ENCODE measurements around the gene NTSR1.
A peak's percentile ranks its signal among the peaks of the same experiment; 100 is the strongest.

Gene NTSR1

GRCh38 chr20:62716941-62717310 is 8.3 kb downstream of the NTSR1 start:
- no peaks in the 10 kb centered on the region for H3K27me3 Mint-ChIP-seq
- H3K9me3 Mint-ChIP-seq: peaks cover 15% of the 10 kb centered on the region
- DNase-seq: no peak
- no peak overlapping the region for H3K4me3 Mint-ChIP-seq
- peaks cover 30% of the 10 kb centered on the region for H3K4me1 Mint-ChIP-seq (ENCODE audit: low read depth)
- no peak overlapping the region for H3K27ac Mint-ChIP-seq
- peaks cover 1% of the 10 kb centered on the region for H3K36me3 Mint-ChIP-seq (ENCODE audit: low read depth)

- Mint-ChIP-seq H3K9me3 (peaks cover 15% of the 10 kb centered on the region), H3K4me3 (no peak overlapping the region), H3K27ac (no peak overlapping the region), H3K36me3 (ENCODE audit: low read depth) (peaks cover 1% of the 10 kb centered on the region), H3K4me1 (ENCODE audit: low read depth) (peaks cover 34% of the 10 kb centered on the region), H3K27me3 (no peaks in the 10 kb centered on the region)
- no peak for DNase-seq
Measured at GRCh38 chr20:62717933-62718332, 9.3 kb downstream of the NTSR1 start.

- Mint-ChIP-seq H3K36me3 (ENCODE audit: low read depth) (peaks cover 1% of the 10 kb centered on the region), H3K27ac (no peak overlapping the region), H3K27me3 (no peaks in the 10 kb centered on the region), H3K9me3 (peaks cover 15% of the 10 kb centered on the region), H3K4me3 (no peak overlapping the region), H3K4me1 (ENCODE audit: low read depth) (peaks cover 34% of the 10 kb centered on the region)
- no peak for DNase-seq
Measured at GRCh38 chr20:62718546-62718945, 9.9 kb downstream of the NTSR1 start.

- Mint-ChIP-seq H3K4me1 (ENCODE audit: low read depth) (peaks cover 34% of the 10 kb centered on the region), H3K4me3 (no peak overlapping the region), H3K27me3 (no peaks in the 10 kb centered on the region), H3K36me3 (ENCODE audit: low read depth) (peaks cover 1% of the 10 kb centered on the region), H3K27ac (no peak overlapping the region), H3K9me3 (peaks cover 15% of the 10 kb centered on the region)
- DNase-seq: no peak
Measured at GRCh38 chr20:62719250-62719935, 10.8 kb downstream of the NTSR1 start.

- Mint-ChIP-seq H3K4me3 (no peak overlapping the region), H3K9me3 (peaks cover 15% of the 10 kb centered on the region), H3K4me1 (ENCODE audit: low read depth) (peaks cover 19% of the 10 kb centered on the region), H3K36me3 (ENCODE audit: low read depth) (peaks cover 1% of the 10 kb centered on the region), H3K27ac (no peak overlapping the region), H3K27me3 (no peaks in the 10 kb centered on the region)
- DNase-seq: no peak
Measured at GRCh38 chr20:62721511-62722370, 13.1 kb downstream of the NTSR1 start.

- Mint-ChIP-seq H3K4me3 (no peak overlapping the region), H3K36me3 (ENCODE audit: low read depth) (peaks cover 1% of the 10 kb centered on the region), H3K27ac (no peak overlapping the region), H3K27me3 (no peaks in the 10 kb centered on the region), H3K9me3 (peaks cover 15% of the 10 kb centered on the region), H3K4me1 (ENCODE audit: low read depth) (peaks cover 15% of the 10 kb centered on the region)
- DNase-seq: no peak
Measured at GRCh38 chr20:62722627-62723026, 14.0 kb downstream of the NTSR1 start.

DNA sequence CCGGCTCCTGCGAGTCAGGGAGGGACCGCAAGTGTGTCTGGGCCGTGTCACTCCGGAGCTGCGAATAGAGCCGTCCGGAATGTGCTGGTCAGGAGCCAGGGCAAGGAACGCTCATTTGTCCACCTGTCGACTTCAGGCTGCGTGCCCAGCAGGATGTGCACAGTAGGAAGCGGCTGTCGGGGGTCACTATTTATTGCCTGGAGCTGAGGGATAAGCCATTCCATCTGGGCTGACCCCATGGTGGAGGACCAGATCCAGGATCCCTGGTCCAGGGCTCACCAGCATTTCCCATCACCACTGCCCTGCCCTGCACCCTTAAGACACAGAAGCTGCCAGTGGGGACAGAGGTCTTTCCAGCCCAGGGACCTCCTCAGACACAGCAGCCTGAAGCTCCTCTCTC is 14.7 kb downstream of the NTSR1 start:
- Mint-ChIP-seq H3K27me3 (no peaks in the 10 kb centered on the region), H3K36me3 (ENCODE audit: low read depth) (peaks cover 1% of the 10 kb centered on the region), H3K4me1 (ENCODE audit: low read depth) (peaks cover 15% of the 10 kb centered on the region), H3K27ac (no peak overlapping the region), H3K4me3 (no peak overlapping the region), H3K9me3 (peaks cover 15% of the 10 kb centered on the region)
- no peak for DNase-seq

- H3K9me3 Mint-ChIP-seq: peaks cover 15% of the 10 kb centered on the region
- no peak overlapping the region for H3K27ac Mint-ChIP-seq
- no peak for DNase-seq
- no peaks in the 10 kb centered on the region for H3K27me3 Mint-ChIP-seq
- no peak overlapping the region for H3K4me3 Mint-ChIP-seq
- peaks cover 1% of the 10 kb centered on the region for H3K36me3 Mint-ChIP-seq (ENCODE audit: low read depth)
- peaks cover 19% of the 10 kb centered on the region for H3K4me1 Mint-ChIP-seq (ENCODE audit: low read depth)
Measured at GRCh38 chr20:62723768-62724450, 15.3 kb downstream of the NTSR1 start.

- no peak for DNase-seq
- Mint-ChIP-seq H3K27ac (no peak overlapping the region), H3K27me3 (no peaks in the 10 kb centered on the region), H3K4me3 (no peak overlapping the region), H3K36me3 (ENCODE audit: low read depth) (peaks cover 1% of the 10 kb centered on the region), H3K9me3 (peaks cover 11% of the 10 kb centered on the region), H3K4me1 (ENCODE audit: low read depth) (peaks cover 22% of the 10 kb centered on the region)
Measured at GRCh38 chr20:62724692-62725595, 16.3 kb downstream of the NTSR1 start.

GRCh38 chr20:62725596-62726268 is 17.1 kb downstream of the NTSR1 start:
- H3K27ac Mint-ChIP-seq: no peak overlapping the region
- peaks cover 22% of the 10 kb centered on the region for H3K4me1 Mint-ChIP-seq (ENCODE audit: low read depth)
- peaks cover 6% of the 10 kb centered on the region for H3K9me3 Mint-ChIP-seq
- H3K4me3 Mint-ChIP-seq: no peak overlapping the region
- no peaks in the 10 kb centered on the region for H3K27me3 Mint-ChIP-seq
- DNase-seq: no peak
- H3K36me3 Mint-ChIP-seq (ENCODE audit: low read depth): peaks cover 1% of the 10 kb centered on the region

DNA sequence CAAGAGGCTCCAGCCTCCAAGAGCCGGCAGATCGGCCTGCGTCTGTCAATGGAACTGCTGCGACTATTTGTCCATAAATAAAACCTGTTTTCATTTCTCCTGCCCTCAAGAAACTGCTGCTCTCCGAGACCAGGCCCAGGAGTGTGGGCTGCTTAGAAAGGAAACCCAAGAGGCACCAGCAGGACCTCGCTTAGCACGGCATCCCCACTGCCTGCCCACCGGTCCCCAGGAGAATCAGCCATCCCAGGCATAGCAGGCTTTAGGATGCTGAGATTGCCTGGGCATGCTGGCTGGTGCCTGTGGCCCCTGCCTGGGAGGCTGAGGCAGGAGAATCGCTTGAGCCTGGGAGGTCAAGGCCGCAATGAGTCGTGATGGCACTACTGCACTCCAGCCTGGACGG is 17.6 kb downstream of the NTSR1 start:
- Mint-ChIP-seq H3K9me3 (peaks cover 6% of the 10 kb centered on the region), H3K4me3 (no peak overlapping the region), H3K36me3 (ENCODE audit: low read depth) (peaks cover 1% of the 10 kb centered on the region), H3K27me3 (no peaks in the 10 kb centered on the region), H3K4me1 (ENCODE audit: low read depth) (peaks cover 21% of the 10 kb centered on the region), H3K27ac (no peak overlapping the region)
- peak; percentile 24 for DNase-seq

DNA sequence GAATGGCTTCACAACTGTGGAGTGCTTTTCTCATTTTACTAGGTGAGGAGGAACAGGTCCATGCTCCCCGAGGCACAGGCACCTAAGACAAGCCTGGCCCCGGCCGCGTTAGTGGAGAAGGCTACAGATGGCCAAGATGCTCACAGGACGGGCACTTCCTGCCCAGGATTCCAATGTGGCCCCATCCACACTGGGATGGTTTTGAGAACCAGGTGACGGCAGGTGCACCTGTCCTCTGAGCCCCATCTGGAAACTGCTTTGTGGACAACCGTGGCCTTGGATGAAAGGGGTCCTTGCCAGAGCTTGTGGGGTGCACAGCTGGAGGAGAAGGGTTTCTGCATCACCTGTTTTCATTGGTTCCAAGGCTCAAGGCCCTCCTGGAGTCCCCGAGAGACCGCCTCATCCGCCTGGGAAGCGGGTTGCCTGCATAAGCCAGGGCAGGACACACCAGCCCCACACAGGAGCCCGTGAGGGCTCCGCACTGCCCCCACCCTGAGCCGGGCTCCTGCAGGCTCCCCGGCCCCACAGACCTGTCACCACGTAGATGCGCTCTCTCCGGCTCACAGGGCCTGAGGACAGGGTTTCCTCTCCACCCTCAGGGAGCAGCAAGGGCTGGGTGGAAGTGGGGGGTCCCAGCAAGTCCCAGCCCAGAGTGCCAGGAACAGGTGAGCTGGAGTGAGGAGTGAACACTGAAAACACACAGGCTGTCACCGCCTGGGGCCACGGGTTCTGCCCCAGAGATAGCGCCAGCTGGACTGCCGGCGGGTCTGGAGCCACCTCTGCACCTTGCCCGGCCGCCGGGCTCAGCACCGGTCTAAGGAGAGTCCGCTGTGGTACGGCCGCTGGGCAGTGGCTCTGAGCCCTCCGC is 18.3 kb downstream of the NTSR1 start:
- Mint-ChIP-seq H3K4me3 (no peak overlapping the region), H3K27me3 (no peaks in the 10 kb centered on the region), H3K36me3 (ENCODE audit: low read depth) (no peaks in the 10 kb centered on the region), H3K4me1 (ENCODE audit: low read depth) (peaks cover 15% of the 10 kb centered on the region), H3K9me3 (no peaks in the 10 kb centered on the region), H3K27ac (no peak overlapping the region)
- peak; percentile 27 for DNase-seq

DNA sequence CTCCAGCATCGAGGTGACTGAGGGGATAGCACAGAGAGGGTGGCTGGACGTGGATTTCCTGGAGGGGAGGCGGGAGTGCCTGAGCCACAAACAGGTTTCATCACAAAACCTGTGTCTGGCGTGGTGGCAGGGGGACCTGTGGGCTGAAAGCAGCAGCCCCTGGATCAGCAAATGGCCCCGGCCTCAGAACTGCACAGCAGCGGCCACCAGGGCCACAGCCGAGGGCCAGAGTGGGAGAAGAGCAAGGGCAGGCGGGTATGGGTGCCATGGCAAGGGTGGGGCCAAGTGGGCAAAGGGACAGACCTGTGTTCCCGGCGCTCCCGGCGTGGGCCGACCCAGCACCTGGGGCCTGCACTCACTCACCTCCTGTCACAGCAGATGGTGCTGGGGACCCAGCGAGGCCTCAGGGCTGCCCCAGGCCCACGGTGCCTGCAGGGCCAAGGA is 19.0 kb downstream of the NTSR1 start:
- Mint-ChIP-seq H3K27ac (no peak overlapping the region), H3K4me3 (no peak overlapping the region), H3K4me1 (ENCODE audit: low read depth) (peaks cover 11% of the 10 kb centered on the region), H3K36me3 (ENCODE audit: low read depth) (no peaks in the 10 kb centered on the region), H3K9me3 (no peaks in the 10 kb centered on the region), H3K27me3 (no peaks in the 10 kb centered on the region)
- DNase-seq: peak; percentile 26
